HG03066 (cell line): ENCODE results near the gene OSTC.

ENCODE experiments used
- ATAC-seq: cut with Tn5 transposase; IDR thresholded peaks from one replicate; pipeline ENCODE4 v1.9.1; 2021; ENCODE audit warnings: low read depth; ENCODE audit not compliant: unreplicated experiment

Gene OSTC

DNA sequence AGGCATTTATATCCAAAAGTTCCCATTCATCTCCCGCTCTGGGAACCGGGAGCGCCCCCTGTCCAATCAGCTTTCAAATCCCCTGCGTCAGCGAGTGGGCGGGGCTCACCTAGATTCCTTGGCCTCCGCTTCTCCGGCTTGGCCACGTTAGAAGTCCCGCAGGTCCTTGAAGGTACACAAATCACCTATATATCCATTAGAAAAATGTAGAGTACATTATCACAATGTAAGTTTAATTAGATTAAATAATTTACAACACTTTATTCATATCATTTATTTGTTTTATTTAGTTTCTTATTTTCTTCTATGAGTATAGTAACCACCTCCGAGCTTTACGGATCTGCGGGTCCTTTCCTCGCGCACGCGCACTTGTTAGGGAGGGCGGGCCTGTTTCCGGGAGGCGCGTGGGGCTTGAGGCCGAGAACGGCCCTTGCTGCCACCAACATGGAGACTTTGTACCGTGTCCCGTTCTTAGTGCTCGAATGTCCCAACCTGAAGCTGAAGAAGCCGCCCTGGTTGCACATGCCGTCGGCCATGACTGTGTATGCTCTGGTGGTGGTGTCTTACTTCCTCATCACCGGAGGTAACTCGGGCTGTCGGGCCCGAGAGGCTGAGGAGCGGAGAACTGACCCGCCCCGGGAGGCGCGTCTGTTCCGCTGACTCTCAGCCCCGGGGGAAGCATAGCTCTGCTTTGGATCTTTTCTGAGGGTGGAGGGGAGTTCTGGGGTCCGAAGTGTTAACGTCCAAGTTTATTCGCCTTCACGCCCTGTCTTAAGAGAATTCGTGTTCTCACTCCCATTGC lies at the start of gene OSTC:
Gene OSTC (plus strand): TSS at position 388 of the 802 bp plus-strand sequence. CDS start 57 bp downstream, at position 445.
- ATAC-seq = peak; percentile 89

DNA sequence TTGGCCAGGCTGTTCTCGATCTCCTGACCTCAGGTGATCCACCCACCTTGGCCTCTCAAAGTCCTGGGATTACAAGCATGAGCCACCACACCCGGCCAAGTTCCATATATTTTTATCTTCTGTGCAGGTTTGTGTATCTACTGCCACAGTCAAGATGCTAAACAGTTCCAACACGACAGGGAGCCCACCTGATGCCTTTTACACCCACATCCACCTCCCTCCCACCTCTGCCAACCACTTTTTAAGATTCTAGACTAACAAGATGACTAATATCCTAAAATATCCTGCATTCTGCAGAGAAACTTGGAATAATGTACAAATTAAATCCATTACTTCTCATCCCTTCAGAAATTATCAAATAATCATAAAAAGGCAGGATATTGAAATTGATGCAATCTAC lies 49.3 kb upstream of the OSTC start:
- ATAC-seq = no peak

DNA sequence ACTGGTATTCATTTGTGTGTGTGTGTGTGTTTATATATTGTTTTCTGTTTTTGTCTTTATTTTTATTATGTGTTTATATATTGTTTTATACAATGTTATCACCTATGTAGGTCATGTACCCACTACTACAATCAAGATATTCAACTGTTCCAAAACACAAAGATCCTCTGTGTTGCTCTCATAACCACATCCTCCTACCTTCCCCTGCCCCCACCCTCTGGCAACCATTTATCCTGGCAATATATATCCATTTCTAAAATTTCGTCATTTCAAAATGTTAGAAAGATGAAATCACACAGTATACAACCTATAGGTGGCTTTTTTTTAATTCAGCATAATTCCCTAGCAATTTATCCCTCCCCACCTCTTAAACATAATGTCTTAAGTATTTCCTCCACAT lies 48.9 kb upstream of the OSTC start:
- ATAC-seq = no peak

DNA sequence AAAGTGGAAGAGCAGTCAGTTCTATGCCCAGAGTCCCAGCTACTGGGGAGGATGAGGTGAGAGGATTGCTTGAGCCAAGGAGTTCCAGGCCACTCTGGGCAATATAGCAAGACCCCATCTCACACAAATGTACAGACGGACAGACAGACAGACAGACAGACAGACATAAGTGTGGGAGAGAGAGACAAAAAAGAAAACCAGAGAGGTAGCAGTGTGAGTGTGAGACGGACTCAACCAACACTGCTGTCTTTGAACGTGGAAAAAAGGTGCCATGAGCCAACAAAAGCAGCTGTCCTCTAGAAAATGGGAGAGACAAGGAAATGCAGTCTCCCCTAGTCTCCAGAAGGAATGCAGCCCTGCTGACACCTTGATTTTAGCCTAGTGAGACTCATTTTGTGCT lies 48.2 kb upstream of the OSTC start:
- ATAC-seq = no peak

DNA sequence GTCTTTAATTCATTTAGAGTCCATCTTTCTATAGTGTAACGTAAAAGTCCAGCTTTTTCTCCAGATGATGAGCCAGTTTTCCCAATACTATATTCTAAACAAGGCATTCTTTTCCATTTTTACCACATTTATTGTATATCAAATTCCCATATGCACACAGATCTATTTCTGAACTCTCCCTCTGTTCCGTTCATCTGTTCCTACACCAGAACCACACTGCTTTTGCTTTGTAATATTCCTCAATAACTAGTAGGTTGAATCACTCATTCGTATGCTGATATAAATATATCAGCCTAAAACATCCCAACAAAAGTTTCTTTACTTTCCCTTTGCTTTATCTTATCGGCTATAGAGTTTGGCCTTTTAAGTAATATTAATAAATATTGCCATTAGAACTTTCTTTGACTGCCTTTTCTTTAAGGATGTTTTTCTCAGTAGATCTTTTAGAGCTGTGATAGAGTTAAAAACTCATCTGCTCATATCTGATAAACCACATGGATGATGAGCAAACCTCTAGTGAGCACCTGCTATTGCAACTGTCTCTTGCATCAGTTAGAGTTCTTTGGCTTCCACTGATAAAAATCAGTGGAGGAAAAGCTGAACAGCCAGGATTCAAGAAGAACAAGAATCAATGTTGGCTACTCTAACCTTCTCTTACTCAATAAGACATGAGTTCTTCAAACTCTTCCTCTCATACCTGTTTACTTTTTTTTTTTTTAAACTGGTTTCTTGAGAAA lies 43.2 kb upstream of the OSTC start:
- ATAC-seq = no peak

DNA sequence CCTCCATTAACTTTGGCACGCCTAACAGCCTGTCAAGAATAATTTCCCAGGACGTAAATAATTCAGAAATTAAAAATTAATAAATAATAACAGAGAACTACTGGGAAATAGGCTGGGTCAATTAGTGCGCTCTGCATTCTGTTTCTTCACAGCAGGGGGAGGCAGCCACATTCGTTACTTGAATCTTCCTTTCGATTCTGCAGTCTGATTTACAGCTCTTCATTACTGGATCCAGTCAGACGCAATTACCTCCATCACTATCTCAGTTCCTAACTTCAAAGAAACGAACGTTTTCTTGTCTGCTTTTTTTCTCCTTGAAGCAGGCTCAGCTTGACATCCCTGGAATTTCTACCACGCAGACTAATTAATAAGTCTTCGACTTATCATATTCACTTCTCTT lies 39.0 kb upstream of the OSTC start:
- no peak for ATAC-seq

DNA sequence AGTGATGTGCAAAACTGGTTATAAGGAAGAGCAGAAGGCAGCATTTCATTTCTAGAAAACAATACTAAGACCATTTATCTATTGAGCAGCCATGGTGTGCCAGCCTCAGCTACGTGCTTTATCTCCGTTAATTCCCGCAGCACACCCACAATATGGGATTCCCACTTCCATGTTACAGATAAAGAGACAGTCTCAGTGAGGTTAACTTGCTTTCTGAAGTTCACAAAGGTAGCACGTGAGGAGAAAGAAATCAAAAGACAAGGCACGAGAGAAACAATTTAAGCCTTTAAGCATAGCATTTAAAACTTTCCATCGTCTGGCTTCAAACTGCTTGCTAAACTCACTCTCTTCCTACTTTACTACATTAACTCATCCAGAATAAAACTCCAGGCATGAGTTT lies 38.0 kb upstream of the OSTC start:
- ATAC-seq = no peak

DNA sequence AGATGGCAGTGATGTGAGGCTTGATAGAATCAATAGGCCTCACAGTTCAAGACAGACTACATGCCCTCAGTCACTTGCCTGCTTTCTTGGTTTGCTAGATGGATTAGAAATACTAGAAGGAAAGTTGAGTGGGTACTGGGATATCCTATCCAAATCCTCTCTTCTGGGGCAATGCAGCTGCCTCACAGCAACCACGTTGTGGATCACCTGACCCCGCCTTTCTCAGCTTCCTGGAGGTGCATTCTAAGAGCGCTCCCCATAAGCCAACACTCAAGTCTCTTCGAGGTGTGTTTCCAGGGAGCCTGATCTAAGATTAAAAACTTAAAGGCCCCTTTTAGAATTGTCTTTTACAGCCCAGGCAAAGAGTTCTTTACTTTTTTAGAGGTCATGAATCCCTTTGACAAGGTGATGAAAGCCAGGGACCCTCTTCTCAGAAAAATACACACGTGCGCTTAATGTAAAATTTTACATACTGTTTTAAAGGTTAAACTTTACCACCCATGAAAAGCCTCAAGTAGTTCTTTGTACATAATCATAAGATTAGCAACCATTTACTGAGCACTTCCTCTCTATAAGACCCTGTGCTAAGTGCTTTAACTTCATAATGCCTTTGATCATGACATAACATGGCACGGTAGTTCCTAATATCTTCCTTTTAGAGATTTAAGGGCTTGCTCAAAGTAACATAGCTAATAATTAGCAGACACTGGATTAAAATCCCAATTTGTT lies 30.9 kb upstream of the OSTC start:
- peak; percentile 7 for ATAC-seq

DNA sequence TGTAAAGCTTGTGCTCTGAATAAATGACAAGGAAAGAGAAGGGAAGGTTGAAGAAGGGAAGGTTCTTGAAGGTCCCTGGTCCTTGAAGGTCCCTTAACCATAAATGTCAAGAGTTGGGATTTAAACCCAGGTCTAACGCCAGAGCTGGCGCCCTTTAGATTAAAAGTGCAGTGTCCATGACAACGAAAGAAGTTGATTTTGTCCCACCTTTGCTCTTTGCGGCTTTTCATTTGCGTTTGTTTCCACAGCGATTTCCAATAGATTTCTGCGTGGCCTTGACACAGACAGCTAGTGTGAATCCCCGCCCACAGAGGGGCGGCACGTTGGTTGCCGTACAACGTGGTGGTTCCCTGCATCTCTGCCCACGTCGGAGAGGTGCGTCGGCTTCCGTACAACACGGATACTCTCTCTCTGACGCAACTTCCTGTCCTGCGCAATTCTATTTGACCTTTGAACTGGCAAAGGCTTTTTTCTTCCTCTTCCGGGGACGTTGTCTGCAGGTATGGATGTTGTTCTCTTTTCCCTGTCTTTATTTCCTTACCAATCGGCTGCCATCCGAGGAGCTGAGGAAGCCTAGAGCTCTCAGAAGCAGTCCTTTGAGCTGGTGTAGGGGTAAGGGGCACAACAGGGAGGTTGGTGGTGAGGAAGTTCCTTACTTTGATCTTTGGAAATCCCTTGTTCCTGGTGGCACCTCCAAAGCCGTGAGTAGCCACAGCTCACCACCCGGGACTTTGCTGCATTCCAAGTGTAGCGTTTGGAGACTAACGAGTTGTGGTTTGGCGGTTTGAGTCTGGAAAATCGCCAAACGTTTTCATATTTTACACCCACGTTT lies 30.1 kb upstream of the OSTC start, which contains the start of gene RPL34:
Gene RPL34 (plus strand): TSS at position 476 of the 832 bp plus-strand sequence. CDS start 1,384 bp downstream, outside the sequence.
- peak; percentile 100 for ATAC-seq

DNA sequence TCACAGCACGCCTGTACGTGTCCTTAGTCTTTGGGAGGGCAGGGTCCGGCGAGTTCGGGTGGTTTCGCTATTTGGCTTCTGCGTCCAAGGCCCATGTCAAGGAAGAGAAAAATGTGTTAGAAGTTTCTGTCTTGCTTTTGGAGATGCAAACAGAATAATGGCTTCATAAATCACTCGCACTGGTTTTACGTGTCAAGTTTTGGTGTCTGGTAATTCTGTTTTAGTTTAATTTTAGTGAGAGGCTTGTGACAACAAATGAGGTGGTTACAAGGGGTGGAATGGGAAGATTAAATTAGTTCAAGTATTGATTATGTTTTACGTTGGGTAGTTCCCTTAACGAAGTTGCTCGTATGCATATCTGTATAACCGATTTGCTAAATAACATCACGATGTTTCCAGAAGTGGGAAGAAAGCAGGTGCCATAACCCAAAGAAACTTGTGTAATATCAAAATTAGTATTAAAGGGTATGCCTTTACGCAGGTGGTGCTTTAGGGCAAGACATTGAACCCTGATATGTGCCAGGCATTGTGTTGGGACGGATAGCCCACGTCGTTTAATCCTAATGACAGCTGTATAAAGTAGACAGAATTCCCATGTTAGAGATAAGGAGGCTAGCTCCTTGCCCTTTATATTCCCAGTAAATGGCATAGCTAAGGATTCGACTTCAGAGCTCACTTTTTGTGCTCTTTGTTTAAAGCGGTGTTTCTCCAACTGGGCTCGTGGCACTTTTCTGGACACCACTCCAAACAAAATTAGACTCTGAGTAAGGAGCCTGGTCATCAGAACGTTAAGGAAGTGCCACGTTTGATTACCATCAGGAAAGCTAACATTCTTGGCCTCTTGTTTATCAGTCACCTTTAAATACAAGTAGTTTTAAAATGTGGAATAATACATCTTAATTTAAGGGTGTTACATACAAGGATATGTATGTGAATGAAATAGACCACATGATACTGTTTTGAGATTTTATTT lies 29.2 kb upstream of the OSTC start:
- peak; percentile 7 for ATAC-seq

DNA sequence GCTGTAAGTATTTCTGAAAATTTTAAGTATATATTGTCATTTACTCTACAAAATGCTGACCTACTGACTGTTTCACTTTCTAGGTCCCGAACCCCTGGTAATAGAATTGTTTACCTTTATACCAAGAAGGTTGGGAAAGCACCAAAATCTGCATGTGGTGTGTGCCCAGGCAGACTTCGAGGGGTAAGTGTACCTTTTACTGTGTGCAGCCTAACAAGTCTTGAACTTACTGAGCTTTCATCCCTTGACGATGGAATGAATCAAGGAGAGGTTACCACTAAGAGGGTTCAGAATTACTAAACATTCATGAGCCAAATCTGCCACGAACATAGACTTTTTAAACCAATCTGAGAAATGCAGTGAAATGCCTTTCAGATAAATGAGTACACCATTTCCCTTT lies 28.4 kb upstream of the OSTC start:
- no peak for ATAC-seq

DNA sequence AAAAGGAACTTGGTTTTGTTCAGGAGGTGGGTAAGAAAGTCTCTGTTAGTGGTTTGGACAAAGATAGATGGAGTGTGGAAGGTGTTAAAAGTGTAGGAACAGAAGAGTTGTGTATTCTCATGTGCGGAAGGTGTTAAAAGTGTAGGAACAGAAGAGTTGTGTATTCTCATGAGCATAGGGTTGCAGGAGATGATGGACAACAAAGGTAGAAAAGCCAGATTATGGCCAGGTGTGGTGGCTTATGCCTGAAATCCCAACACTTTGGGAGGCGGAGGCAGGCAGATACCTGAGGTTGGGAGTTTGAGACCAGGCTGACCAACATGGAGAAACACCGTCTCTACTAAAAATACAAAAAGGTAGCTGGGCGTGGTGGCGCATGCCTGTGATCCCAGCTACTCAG lies 27.6 kb upstream of the OSTC start:
- no peak for ATAC-seq

DNA sequence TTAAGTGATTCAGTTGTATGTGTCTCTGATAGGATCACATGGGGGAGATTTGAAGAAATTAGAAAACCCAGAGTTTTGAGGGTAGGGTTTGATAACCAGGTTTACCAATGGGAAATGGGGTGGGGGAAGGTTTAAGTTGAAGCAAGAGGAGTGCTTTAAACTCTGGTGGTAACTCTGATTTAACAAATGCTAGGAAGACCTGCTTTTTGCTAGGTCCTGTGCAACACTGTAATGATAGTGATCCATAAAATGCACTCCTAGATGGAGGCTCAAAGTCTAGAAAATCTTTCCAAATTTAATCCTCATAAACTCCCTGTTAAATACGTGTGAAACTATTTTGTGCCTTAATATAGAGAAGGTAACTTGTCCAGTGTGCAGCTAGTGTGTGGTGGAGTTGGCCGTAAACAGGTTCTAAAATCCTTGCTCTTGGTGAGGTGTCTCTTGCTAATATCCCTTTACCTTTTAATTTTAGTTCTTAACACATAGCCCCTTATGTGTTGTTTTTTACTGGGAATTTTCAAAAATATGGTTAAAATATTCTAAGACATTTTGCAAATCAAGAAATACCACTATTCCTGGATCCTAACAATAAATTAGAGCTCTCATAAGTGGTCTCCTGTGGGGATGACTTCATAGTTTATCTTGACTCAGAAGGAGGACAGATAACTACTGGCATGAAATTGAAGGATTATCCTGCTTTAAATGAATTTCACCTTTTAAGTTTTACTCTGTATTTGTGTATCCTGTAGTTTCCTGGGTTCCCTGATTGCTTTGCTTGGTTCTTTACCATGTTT lies 25.9 kb upstream of the OSTC start:
- no peak for ATAC-seq

DNA sequence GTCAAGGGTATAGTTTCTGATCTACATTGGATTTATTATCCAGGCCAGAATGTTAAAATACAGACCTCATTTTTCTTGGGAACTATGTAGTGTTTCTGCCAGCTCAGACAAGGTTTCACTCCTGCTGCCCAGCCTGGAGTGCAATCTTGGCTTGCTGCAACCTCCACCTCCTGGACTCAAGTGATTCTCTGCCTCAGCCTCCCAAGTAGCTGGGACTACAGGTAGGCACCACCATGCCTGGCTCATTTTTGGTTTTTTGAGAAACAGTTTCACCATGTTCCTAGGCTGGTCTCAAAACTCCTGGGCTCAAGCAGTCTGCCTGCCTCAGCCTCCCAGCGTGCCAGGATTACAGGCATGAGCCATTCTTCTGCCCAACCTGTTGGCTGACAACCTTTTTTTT lies 24.3 kb upstream of the OSTC start:
- no peak for ATAC-seq

DNA sequence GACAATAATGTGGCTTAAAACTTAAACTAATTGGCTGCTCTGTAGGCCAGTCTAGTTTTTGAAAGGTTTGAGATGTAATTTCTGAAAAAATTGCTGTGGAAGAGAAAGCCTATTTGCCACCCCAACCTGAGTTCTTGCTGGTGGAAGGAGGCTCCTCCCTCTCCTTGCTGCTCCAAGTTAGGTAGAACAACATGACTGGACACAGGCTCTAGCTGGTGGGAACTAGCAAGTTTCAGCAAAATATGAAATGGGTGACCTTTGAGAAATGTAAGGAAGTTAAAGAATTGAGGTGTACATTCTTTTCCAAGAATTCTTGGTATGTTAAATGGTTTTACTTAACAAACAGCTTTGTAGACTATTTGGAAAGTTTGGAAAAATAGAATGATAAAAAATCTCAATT lies 22.0 kb upstream of the OSTC start:
- ATAC-seq = no peak

DNA sequence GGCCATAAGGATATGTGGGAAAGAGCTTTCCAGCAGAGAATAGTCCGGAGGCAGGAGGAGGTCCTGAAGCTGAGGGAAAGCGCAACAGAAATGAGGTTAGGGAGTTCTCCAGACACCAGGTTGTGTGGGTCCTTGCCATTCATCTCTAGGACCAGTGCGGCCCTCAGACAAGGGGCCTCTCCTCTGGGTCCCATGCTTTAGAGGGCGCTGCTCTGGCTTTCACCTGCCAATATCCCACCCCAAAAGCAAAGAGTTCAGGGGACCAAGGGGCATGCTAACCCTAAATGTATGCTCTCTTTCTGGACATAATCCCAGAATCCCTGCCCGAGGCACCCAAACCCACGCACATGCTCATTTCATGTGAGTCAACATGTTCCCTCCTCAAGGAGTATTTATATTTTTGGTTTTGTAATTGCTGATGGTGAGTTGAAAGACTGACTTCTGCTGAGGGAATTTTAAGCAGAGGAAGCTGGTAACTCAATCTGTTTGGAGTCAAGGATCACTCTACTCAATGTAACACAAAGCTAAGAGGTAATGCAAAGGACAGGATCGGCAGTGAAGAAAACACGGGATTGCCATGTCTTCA lies 15.2 kb upstream of the OSTC start:
- no peak for ATAC-seq

DNA sequence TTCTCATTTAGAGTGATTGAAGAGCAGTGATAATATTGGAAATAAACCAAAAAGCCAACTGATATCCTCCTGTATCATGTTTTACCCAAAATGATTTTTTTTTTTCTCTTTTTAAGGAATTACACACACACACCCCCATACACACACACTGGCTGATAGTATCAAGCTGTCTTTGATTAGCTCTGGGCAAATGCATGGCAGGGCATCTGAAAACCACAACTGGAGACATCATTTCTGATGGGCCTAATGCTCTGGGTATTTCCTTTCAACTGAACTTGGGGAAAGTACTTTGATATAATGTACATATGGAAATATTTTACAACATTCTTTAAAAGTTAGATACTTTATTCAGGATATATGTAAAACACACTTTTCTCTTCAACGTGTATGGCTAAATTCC lies 14.2 kb upstream of the OSTC start:
- no peak for ATAC-seq

DNA sequence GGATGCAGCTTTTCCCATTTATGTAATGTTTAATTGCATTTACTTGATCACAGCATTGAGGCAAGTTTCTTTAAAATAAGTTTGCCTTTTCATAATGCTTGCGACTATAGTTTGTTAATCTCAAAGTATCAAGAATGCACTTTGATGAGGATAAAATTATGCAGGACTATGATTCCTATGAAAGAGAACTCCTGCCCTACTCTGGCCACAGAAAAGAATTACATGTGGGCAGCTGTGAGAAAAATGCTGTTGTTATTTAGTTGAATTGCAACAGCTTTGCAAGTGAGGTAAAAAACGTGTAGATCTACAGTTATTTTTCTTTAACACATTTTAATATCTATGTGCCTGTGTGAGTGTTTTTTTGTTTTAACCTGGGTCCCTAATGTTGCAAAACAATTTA lies 12.5 kb upstream of the OSTC start:
- no peak for ATAC-seq
